Neural crest cell (in vitro differentiated cells): ENCODE measurements around the gene MCM8. TPM values are rescaled to one million over a fixed set of nuclear protein-coding genes. Genes with fewer than 3 reads are reported as not detected.
A peak's percentile ranks its signal among the peaks of the same experiment; 100 is the strongest.
"Not testable (repeated sequence)": the region's sequence is repeated elsewhere in the genome, so short reads cannot be mapped to it uniquely, and the experiment has no call there.

Source experiments
- DNase-seq: peaks from one replicate; pipeline ENCODE4 v3.0.0; 2021; ENCODE audit warnings: low read depth, mixed read lengths, low spot score
- H3K27ac Mint-ChIP-seq: one replicate; pipeline ENCODE4 v1.8.0; 2021; ENCODE audit warnings: mild to moderate bottlenecking, mixed read lengths; ENCODE audit not compliant: unreplicated experiment
- H3K27me3 Mint-ChIP-seq: 2 replicates; pipeline ENCODE4 v1.8.0; 2021; ENCODE audit warnings: low read depth, mild to moderate bottlenecking, mixed read lengths
- H3K36me3 Mint-ChIP-seq: 2 replicates; pipeline ENCODE4 v1.8.0; 2021; ENCODE audit warnings: low read depth, mild to moderate bottlenecking, mixed read lengths
- H3K4me1 Mint-ChIP-seq: 2 replicates; pipeline ENCODE4 v1.8.0; 2021; ENCODE audit warnings: mixed read lengths
- H3K4me3 Mint-ChIP-seq: one replicate; pipeline ENCODE4 v1.8.0; 2021; ENCODE audit warnings: mild to moderate bottlenecking, mixed read lengths
- H3K9me3 Mint-ChIP-seq: 2 replicates; pipeline ENCODE4 v1.8.0; 2021; ENCODE audit warnings: mixed read lengths
- total RNA-seq: library from RNA; stranded (reverse); gene quantifications from 2 replicates; pipeline ENCODE4 v1.2.1, GENCODE V29; 2021
- TF ChIP-seq, protein P1 (sequence below): fragments of 200-600 bp; sonication (generic); conservative IDR thresholded peaks from 2 replicates; pipeline ENCODE4 v1.5.0; 2021; ENCODE audit warnings: antibody characterized with exemption, mild to moderate bottlenecking

MCM8 gene
- total RNA-seq, 1 donor from 2014 or later, result 36.2 TPM

DNA sequence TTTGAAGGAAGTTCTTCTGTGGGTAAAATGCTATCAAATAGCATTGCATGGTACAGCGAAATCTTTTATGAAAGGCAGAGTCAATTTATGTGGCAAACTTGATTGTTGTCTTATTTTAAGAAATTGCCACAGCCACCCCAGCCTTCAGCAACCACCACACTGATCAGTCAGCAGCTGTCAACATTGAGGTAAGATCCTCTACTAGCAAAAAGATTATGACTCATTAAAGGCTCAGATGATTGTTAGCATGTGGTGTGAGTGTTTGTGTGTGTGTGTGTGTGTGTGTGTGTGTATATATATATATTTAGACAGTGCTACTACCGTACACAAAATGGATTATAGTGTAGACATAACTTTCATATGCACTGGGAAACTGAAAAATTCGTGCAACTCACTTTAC lies 75.6 kb downstream of the MCM8 start:
- Mint-ChIP-seq H3K4me1 (no peaks in the 10 kb centered on the region), H3K9me3 (peaks cover 9% of the 10 kb centered on the region), H3K27ac (no peak overlapping the region), H3K4me3 (no peak overlapping the region), H3K27me3 (no peaks in the 10 kb centered on the region), H3K36me3 (peaks cover 50% of the 10 kb centered on the region)
- DNase-seq, result no peak
- TF ChIP-seq, protein P1, sequence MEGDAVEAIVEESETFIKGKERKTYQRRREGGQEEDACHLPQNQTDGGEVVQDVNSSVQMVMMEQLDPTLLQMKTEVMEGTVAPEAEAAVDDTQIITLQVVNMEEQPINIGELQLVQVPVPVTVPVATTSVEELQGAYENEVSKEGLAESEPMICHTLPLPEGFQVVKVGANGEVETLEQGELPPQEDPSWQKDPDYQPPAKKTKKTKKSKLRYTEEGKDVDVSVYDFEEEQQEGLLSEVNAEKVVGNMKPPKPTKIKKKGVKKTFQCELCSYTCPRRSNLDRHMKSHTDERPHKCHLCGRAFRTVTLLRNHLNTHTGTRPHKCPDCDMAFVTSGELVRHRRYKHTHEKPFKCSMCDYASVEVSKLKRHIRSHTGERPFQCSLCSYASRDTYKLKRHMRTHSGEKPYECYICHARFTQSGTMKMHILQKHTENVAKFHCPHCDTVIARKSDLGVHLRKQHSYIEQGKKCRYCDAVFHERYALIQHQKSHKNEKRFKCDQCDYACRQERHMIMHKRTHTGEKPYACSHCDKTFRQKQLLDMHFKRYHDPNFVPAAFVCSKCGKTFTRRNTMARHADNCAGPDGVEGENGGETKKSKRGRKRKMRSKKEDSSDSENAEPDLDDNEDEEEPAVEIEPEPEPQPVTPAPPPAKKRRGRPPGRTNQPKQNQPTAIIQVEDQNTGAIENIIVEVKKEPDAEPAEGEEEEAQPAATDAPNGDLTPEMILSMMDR, result no peak

- H3K4me3 Mint-ChIP-seq, result no peak overlapping the region
- H3K27me3 Mint-ChIP-seq, result no peaks in the 10 kb centered on the region
- no peak for DNase-seq
- TF ChIP-seq, protein P1, result no peak
- H3K27ac Mint-ChIP-seq, result no peak overlapping the region
- H3K4me1 Mint-ChIP-seq, result no peaks in the 10 kb centered on the region
- H3K9me3 Mint-ChIP-seq, result peaks cover 9% of the 10 kb centered on the region
- H3K36me3 Mint-ChIP-seq, result peaks cover 32% of the 10 kb centered on the region
Observed at GRCh38 chr20:6028818-6029217, 78.4 kb downstream of the MCM8 start.

GRCh38 chr20:6029538-6029937 lies 79.1 kb downstream of the MCM8 start:
- H3K9me3 Mint-ChIP-seq, result peaks cover 7% of the 10 kb centered on the region
- H3K27ac Mint-ChIP-seq, result no peak overlapping the region
- H3K4me3 Mint-ChIP-seq, result no peak overlapping the region
- no peaks in the 10 kb centered on the region for H3K4me1 Mint-ChIP-seq
- peaks cover 26% of the 10 kb centered on the region for H3K36me3 Mint-ChIP-seq
- no peaks in the 10 kb centered on the region for H3K27me3 Mint-ChIP-seq
- DNase-seq, result no peak
- TF ChIP-seq, protein P1, result no peak

DNA sequence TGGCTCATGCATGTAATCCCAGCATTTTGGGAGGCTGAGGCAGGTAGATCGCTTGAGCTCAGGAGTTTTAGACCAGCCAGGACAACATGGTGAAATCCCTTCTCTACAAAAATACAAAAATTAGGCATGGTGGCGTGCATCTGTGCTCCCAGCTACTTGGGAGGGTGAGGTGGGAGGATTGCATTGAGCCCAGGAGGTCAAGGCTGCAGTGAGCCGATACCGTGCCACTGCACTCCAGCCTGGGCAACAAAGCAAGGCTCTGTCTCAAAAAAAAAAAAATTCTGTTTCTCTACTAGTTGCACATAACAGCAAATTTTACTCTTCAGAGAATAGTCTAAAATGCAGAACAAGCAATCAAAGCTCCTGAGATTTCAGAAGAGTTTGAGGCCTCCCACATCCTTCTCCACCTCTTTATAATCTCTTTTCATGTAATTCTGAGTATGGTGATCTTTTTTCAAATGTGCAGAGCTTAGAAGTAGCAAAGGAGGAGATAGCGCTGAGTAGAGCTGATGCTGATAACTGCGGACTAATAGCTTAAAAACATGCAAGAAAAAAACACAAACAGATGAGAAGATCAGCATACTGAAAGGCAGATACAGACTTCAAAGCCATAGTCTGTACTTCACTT lies 80.1 kb downstream of the MCM8 start:
- Mint-ChIP-seq H3K27me3 (no peaks in the 10 kb centered on the region), H3K4me3 (no peak overlapping the region), H3K27ac (no peak overlapping the region), H3K36me3 (peaks cover 18% of the 10 kb centered on the region), H3K9me3 (peaks cover under 1% of the 10 kb centered on the region), H3K4me1 (no peaks in the 10 kb centered on the region)
- TF ChIP-seq, protein P1, result no peak
- no peak for DNase-seq

- not testable (repeated sequence) for DNase-seq, H3K4me3 Mint-ChIP-seq, H3K4me1 Mint-ChIP-seq, H3K9me3 Mint-ChIP-seq, H3K27me3 Mint-ChIP-seq, H3K27ac Mint-ChIP-seq, H3K36me3 Mint-ChIP-seq
Observed at GRCh38 chr20:6032907-6033306, 82.5 kb downstream of the MCM8 start.

- peak overlapping the region; percentile 1 for H3K27ac Mint-ChIP-seq
- no peaks in the 10 kb centered on the region for H3K4me1 Mint-ChIP-seq
- H3K4me3 Mint-ChIP-seq, result no peak overlapping the region
- H3K27me3 Mint-ChIP-seq, result no peaks in the 10 kb centered on the region
- no peaks in the 10 kb centered on the region for H3K9me3 Mint-ChIP-seq
- H3K36me3 Mint-ChIP-seq, result peaks cover 6% of the 10 kb centered on the region
- TF ChIP-seq, protein P1, result no peak
- DNase-seq, result no peak
Observed at GRCh38 chr20:6034134-6034969, 83.9 kb downstream of the MCM8 start.
